Stomach (tissue), 9 donors: ENCODE data around the gene FSHR. TPM values are rescaled to one million over a fixed set of nuclear protein-coding genes. Genes with fewer than 3 reads are reported as not detected.

Source experiments
- DNase-seq, 2 donors: peaks; one replicate each; pipeline versions ENCODE4 v3.0.0 to v3.0.0-alpha.2; 2013 to 2019
- H3K27ac ChIP-seq, 5 donors: fragments of 200-600 bp in 4 of 5; sonication (generic) in 4 of 5; one replicate each; pipeline ENCODE4 v1.5.1; 2013 to 2019; ENCODE audit warnings: mild to moderate bottlenecking in 1 of 5, moderate library complexity in 1 of 5
- H3K27me3 ChIP-seq, 3 donors: fragments of 200-600 bp; sonication (generic); one replicate each; pipeline ENCODE4 v1.5.1; 2017 to 2019; ENCODE audit warnings: mixed run types in 1 of 3
- H3K36me3 ChIP-seq, 4 donors: fragments of 200-600 bp; sonication (generic); 1 replicate in 3 of 4; 2 replicates in 1 of 4; pipeline ENCODE4 v1.5.1; 2016 to 2019
- H3K4me1 ChIP-seq, 4 donors: fragments of 200-600 bp; sonication (generic); one replicate each; pipeline ENCODE4 v1.5.1; 2016 to 2019
- H3K4me3 ChIP-seq, 4 donors: fragments of 200-600 bp; sonication (generic) in 3 of 4; one replicate each; pipeline ENCODE4 v1.5.1; 2016 to 2019; ENCODE audit warnings: mild to moderate bottlenecking in 1 of 4
- H3K9me3 ChIP-seq, 4 donors: fragments of 200-600 bp; sonication (generic); one replicate each; pipeline ENCODE4 v1.5.1; 2016 to 2019
- CTCF ChIP-seq, 7 experiments: fragments of 450-650 bp in 4 of 7; fragments of 200-600 bp in 3 of 7; sonication (generic) in 3 of 7; IDR thresholded peaks; one replicate each; pipeline ENCODE4 v1.5.1; 2016 to 2019; ENCODE audit warnings: antibody characterized with exemption in 7 of 7, control low read depth in 2 of 7, mild to moderate bottlenecking in 1 of 7
- EP300 ChIP-seq: sonication (generic); formaldehyde crosslinking; IDR thresholded peaks from one replicate; pipeline ENCODE4 v1.6.1; 2017; ENCODE audit warnings: antibody characterized with exemption
- POLR2A ChIP-seq, 4 donors: fragments of 450-650 bp; IDR thresholded peaks; one replicate each; pipeline ENCODE4 v1.6.1; 2016; ENCODE audit warnings: antibody characterized with exemption in 4 of 4, control low read depth in 2 of 4, mild to moderate bottlenecking in 1 of 4, moderate library complexity in 1 of 4
- POLR2AphosphoS5 ChIP-seq, 3 donors: sonication (generic); formaldehyde crosslinking; IDR thresholded peaks; one replicate each; pipeline ENCODE4 v1.6.1; 2016; ENCODE audit warnings: antibody characterized with exemption in 3 of 3
- WGBS, 5 donors: extraction: QIAGEN DNeasy Blood & Tissue Kit in 3 of 5; methylation state at CpG; one replicate each; pipeline versions ENCODE4 v1.1.5 to v1.1.7; 2013 to 2018; 5-methylcytosine and 5-hydroxymethylcytosine counted together
- intact Hi-C: fragments of 100-400 bp; cut with DNase I; formaldehyde crosslinking; loops from one replicate; pipeline ENCODE4 v1.15.1; 2023; ENCODE audit warnings: low total_unique reads
- polyA plus RNA-seq, 3 donors: library from polyadenylated mRNA; stranded (reverse); fragments of 200-250 nt; gene quantifications; one replicate each; pipeline ENCODE4 v1.2.3, GENCODE V29; 2013
- total RNA-seq, 5 donors: library from RNA; depleted of rRNA; stranded (reverse); fragments of >200 nt; gene quantifications; one replicate each; pipeline versions ENCODE4 v1.1.0 to v1.2.3, GENCODE V29; 2014 to 2016
- donor health status: healthy with polysubstance abuse.
- donor health status: Bipolar disorder and iron deficiency.
- donor health status: healthy.

Gene FSHR
- total and polyA plus RNA-seq, 8 donors = not detected

DNA sequence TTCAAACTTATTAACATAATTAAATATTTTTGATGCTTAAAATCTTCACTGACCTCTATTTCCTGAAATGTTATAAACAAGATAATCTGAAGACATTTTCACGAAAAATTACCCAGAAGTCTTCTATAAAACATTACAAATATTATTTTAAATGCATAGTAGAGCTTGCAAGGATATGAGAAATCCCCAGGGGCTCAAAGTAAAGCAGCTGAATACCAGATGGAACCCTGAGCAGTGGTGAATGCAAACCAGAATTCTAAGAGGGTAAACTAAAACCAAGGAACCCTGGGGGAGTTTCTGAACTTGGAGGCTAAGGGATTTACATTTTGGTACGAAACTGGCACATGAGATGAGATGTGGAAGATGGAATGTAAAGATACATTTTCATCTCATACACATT lies 83.6 kb downstream of the FSHR start:
- 40 to 53% (median 43%) methylated on average over 2 of the region's 2 CpGs for WGBS, 5 donors

GRCh38 chr2:49069829-49070228 lies 84.5 kb downstream of the FSHR start:
- Histone ChIP-seq H3K9me3 (peaks cover 0 to 6% (median 0%) of the 10 kb centered on the region in 4 donors), H3K4me3 (no peak overlapping the region), H3K36me3 (no peaks in the 10 kb centered on the region), H3K27ac (no peak overlapping the region), H3K4me1 (no peaks in the 10 kb centered on the region), H3K27me3 (no peaks in the 10 kb centered on the region)
- intact Hi-C loops = no loop called here
- no peak for TF ChIP-seq CTCF (IDR thresholded peaks at IDR 0.05)
- no peak for TF ChIP-seq POLR2A (IDR thresholded peaks at IDR 0.05)
- TF ChIP-seq EP300 = no peak
- TF ChIP-seq POLR2AphosphoS5 (IDR thresholded peaks at IDR 0.05) = no peak
- WGBS, 5 donors = 38 to 61% (median 42%) methylated on average over 1 of the region's 1 CpG
- DNase-seq = no peak

More for the DNA sequence above, 83.6 kb downstream of the FSHR start:
- Histone ChIP-seq H3K4me3 (no peak overlapping the region), H3K36me3 (no peaks in the 10 kb centered on the region), H3K27me3 (no peaks in the 10 kb centered on the region), H3K4me1 (no peaks in the 10 kb centered on the region), H3K9me3 (peaks cover 0 to 6% (median 0%) of the 10 kb centered on the region in 4 donors), H3K27ac (no peak overlapping the region)
- TF ChIP-seq EP300 = no peak
- no peak for TF ChIP-seq POLR2A (IDR thresholded peaks at IDR 0.05)
- no peak for TF ChIP-seq POLR2AphosphoS5 (IDR thresholded peaks at IDR 0.05)
- no peak for TF ChIP-seq CTCF (IDR thresholded peaks at IDR 0.05)
- intact Hi-C loops = no loop called here
- no peak for DNase-seq

DNA sequence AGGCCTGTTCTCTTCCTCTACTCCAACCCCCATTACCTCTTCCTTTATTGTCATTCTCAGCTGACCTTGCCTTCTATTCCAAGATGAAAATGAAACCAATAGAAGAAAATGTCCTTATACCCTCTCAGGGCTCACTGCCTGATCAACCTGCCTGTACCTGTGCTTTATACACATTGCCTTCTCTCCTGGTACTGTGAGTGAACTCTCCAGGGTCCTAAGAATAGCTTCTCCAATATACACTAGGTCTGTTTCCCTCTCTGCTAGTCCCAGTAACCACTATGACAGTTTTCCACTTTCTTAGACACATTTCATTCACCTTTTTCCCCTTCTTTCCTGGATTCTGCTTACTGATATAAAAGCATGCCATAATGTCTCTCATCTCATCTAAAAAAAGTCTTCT lies 85.7 kb downstream of the FSHR start:
- no peaks in the 10 kb centered on the region for H3K4me1 ChIP-seq
- H3K36me3 ChIP-seq = no peaks in the 10 kb centered on the region
- no peak for TF ChIP-seq CTCF (IDR thresholded peaks at IDR 0.05)
- TF ChIP-seq POLR2AphosphoS5 (IDR thresholded peaks at IDR 0.05) = no peak
- no peak for TF ChIP-seq POLR2A (IDR thresholded peaks at IDR 0.05)
- no peak for TF ChIP-seq EP300
- peaks cover 0 to 3% (median 0%) of the 10 kb centered on the region in 4 donors for H3K9me3 ChIP-seq
- no peaks in the 10 kb centered on the region for H3K27me3 ChIP-seq
- intact Hi-C loops = no loop called here
- no peak for DNase-seq
- no peak overlapping the region for H3K4me3 ChIP-seq
- no peak overlapping the region for H3K27ac ChIP-seq

DNA sequence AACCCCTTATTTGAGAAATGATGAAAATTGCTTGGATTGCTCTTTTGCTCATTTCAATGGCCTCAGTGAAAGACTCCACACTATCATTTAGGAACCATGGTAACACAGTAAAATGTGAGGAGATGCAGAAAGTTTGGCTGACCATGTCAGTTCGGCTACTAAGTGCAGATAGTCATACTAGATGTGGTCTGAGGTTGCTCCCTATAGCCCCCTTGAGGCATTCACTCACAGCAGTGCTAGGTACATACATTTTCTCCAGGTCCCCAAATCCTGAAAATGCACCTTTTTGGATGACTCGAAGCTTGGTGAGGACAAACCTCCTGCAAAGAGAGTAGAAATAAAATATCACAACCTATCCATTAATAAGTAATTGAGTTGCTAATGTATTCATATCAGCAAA lies 86.3 kb downstream of the FSHR start:
- Histone ChIP-seq H3K4me1 (no peaks in the 10 kb centered on the region), H3K4me3 (no peak overlapping the region), H3K9me3 (no peaks in the 10 kb centered on the region), H3K36me3 (no peaks in the 10 kb centered on the region), H3K27me3 (no peaks in the 10 kb centered on the region), H3K27ac (no peak overlapping the region)
- WGBS, 5 donors = 56 to 65% (median 63%) methylated on average over 2 of the region's 2 CpGs
- DNase-seq = no peak
- intact Hi-C loops = no loop called here
- no peak for TF ChIP-seq POLR2AphosphoS5 (IDR thresholded peaks at IDR 0.05)
- no peak for TF ChIP-seq EP300
- no peak for TF ChIP-seq CTCF (IDR thresholded peaks at IDR 0.05)
- no peak for TF ChIP-seq POLR2A (IDR thresholded peaks at IDR 0.05)
